NCI-H748 (cell line): Measurements from ENCODE around the gene CLEC10A.
"Not testable (repeated sequence)": the region's sequence is repeated elsewhere in the genome, so short reads cannot be mapped to it uniquely, and the experiment has no call there.

Experiments used
- DNase-seq: peaks from one replicate; lab custom pipeline; 2025; ENCODE audit not compliant: unreplicated experiment; lab: John Stamatoyannopoulos, UW

The CLEC10A gene

GRCh38 chr17:7079581-7080455, at the start of gene CLEC10A:
Gene CLEC10A, minus strand, starts transcription at chr17:7080251. Its CDS starts 1,439 bp downstream, at chr17:7078812.
- no peak for DNase-seq

- DNase-seq: no peak
Measured at GRCh38 chr17:7129311-7129710, 49.3 kb upstream of the CLEC10A start.

DNA sequence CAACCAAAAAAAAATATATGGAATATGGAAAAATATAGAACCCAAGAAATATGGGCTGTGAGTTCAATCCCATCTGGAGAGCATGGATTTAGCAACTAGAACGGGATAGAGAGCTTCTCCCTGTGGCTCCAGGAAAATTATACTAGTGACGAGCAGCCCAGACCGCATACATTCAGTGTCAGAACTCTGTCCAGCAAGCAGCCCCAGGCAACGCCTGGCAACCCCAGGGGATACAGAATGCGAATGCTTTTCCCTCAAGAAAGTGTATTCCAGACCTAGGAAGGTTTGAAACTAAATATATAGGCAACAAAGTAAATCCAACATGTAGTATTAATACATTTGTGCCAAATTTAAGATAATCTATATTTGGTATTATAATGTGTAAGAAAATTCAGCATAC, 48.1 kb upstream of the CLEC10A start:
- no peak for DNase-seq

GRCh38 chr17:7127501-7127900, 47.5 kb upstream of the CLEC10A start:
- not testable (repeated sequence) for DNase-seq

- DNase-seq: not testable (repeated sequence)
Measured at GRCh38 chr17:7126386-7126785, 46.3 kb upstream of the CLEC10A start.

DNA sequence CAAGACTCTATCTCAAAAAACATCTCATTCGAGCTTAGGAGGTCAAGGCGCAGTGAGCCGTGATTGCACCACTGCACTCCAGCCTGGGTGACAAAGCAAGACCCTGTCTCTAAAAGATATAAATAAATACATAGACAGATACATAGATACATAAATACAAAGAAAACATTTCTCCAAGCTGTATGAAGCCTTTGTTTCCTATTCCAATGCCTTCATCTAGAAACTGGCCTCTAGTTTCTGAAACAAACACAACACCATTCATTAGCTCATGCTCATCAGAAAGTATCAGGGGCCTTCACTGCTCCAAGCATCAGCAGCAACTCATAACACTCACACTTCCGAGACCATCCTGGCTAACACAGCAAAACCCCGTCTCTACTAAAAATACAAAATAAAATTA, 44.9 kb upstream of the CLEC10A start:
- DNase-seq: no peak

DNA sequence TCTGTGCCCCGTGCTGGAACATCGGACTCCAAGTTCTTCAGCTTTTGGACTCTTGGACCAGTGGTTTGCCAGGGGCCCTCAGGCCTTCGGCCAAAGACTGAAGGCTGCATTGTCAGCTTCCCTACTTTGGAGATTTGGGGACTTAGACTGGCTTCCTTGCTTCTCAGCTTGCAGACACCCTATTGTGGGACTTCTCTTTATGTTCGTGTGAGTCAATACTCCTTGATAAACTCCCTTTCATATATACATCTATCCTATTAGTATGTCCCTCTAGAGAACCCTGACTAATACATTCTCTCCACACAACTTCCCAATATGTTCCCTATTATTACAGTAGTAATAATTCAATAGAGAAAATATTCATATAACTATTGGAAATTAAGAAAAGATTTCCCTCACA, 43.8 kb upstream of the CLEC10A start:
- DNase-seq: no peak

DNA sequence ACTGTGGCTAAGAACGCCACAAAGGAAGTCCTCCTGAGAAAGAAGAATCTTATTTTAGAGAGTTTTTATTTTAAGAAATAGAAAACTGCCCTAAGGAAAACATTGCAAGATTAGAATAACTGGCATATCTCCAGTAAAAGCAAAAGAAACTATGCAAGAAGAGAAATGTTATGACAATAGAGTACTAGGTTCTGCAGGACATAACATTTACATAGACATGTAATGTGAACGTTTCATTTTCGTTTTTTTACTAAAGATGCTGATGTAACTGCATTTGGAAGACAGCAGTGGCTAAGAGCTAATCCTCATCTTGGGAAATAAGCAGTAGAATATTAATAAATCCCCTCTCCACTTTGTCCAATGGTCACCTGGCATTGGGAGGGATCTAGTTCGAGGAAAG, 42.3 kb upstream of the CLEC10A start:
- no peak for DNase-seq

DNA sequence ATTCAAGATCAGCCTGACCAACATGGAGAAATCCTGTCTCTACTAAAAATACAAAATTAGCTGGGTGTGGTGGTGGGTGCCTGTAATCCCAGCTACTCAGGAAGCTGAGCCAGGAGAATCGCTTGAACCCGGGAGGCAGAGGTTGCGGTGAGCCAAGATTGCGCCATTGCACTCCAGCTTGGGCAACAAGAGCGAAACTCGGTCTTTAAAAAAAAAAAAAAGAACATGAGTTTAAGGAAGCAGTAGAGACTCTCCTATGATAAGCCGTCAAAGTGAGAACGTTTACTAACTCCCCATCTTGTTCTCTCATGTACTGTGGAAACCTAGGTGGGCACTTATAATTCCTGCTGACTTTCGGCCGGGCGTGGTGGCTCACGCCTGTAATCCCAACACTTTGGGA, 40.6 kb upstream of the CLEC10A start:
- DNase-seq: not testable (repeated sequence)

DNA sequence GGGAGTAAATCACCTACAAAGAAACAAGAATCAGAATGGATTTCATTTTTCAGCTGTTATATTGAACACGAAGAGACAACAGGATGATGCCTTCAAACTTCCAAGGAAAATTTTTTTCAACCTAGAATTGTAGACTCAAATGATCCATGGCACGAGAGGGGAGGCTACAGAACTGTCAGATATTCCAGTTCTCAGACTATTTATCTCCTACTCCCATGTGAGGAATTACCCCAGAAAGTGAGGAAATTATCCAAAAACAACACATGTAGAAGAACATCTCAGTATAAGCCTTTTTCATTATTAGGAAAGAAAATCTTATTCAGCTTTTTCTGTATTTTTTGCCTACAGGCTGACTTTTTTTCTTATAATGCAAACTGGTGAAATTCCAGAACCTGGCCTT, 40.1 kb upstream of the CLEC10A start:
- DNase-seq: no peak

GRCh38 chr17:7119314-7119713, 39.3 kb upstream of the CLEC10A start:
- DNase-seq: no peak

GRCh38 chr17:7114875-7115614, 35.0 kb upstream of the CLEC10A start:
- no peak for DNase-seq

- no peak for DNase-seq
Measured at GRCh38 chr17:7114241-7114874, 34.3 kb upstream of the CLEC10A start, which contains the start of gene ASGR2. Gene ASGR2, minus strand, starts transcription at chr17:7114822. Its CDS starts 582 bp downstream, at chr17:7114240.

- DNase-seq: no peak
Measured at GRCh38 chr17:7113273-7114071, 33.4 kb upstream of the CLEC10A start.

GRCh38 chr17:7112510-7113108, 32.6 kb upstream of the CLEC10A start:
- no peak for DNase-seq

- no peak for DNase-seq
Measured at GRCh38 chr17:7111784-7112509, 31.9 kb upstream of the CLEC10A start.

DNA sequence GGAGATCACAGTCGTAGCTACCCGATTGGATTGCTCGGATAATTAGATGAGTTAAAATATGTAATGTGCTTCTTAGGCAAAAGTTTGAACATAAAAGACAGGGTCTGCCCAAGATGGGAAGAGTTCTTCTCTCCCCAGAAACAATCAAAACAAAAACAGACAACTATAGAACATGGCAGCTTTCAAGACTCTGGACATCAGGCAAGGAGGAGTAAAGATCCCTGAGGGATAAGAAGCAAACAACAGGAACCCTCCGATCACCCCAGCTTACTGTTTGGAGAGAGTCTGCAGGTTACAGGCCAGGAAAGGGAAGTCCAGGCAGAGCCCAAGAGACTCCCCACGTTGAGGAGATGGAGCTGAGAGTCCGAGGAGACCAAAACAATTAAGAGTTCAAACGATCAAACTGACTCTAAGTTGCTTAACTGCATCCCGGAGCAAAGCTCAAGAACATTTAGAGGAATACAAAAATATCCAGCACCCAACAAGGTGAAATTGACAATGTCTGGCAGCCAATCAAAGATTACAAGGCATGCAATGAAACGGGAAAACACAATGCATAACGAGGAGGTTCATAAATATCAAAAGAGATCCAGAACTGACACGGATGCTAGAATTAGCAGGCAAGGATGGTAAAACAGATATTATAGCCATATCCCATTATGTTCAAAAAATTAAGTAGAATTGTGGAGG, 30.7 kb upstream of the CLEC10A start:
- DNase-seq: no peak

DNA sequence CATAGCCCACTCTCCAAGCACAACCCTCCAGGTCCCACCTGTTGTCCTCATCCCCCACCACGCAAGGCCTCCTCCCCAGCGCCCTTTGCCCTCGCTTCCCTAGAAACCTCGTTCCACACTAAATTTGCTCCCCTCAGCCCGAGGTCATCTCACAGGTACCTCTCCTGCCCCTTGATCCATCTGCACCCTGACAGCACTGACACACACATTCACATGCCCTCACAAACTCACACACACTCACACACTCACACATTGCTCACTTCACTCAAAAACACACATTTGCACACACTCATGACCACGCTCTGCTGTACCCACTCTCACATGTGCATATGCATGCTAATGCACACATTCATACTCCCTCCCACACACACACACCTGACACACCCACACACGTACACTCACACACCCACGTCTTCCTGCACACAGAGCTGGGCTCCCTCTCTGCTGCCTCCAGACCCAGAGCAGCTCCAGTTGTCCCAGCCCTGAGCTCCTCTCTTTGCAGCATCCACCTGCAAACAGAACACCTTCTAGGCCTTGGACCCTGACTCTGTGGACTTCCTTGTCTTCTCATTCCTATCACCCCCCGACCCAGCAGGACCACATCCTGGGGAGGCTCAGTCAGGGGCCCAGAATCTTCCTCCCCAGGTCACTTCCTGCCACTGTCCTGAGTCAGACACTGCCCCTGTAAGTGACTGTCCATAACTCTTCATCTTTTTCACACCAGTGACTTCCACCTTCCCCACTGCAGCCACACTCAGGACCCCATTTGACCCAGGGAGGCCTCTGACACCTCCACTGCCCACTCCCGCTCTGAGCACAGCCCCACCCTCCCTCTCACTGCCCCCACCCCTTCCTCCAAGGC, 29.6 kb upstream of the CLEC10A start:
- DNase-seq: no peak
